Activated T-cell treated with anti-CD3 and anti-CD28 coated beads for 1 hour (primary cell): ENCODE results near the gene GMDS.

Source experiments
- DNase-seq: peaks from one replicate; pipeline ENCODE4 v3.0.0-alpha.2; 2020; ENCODE audit warnings: low read depth

The GMDS gene

DNA sequence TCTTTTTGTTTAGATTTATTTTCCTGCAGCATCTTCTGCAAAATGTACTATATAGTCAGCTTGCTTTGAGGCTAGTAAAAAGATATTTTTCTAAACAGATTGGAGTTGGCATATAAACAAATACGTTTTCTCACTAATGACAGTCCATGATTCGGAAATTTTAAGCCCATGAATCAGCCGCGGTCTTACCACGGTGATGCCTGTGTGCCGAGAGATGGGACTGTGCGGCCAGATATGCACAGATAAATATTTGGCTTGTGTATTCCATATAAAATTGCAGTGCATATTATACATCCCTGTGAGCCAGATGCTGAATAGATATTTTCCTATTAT is 632.5 kb downstream of the GMDS start:
- DNase-seq = no peak

DNA sequence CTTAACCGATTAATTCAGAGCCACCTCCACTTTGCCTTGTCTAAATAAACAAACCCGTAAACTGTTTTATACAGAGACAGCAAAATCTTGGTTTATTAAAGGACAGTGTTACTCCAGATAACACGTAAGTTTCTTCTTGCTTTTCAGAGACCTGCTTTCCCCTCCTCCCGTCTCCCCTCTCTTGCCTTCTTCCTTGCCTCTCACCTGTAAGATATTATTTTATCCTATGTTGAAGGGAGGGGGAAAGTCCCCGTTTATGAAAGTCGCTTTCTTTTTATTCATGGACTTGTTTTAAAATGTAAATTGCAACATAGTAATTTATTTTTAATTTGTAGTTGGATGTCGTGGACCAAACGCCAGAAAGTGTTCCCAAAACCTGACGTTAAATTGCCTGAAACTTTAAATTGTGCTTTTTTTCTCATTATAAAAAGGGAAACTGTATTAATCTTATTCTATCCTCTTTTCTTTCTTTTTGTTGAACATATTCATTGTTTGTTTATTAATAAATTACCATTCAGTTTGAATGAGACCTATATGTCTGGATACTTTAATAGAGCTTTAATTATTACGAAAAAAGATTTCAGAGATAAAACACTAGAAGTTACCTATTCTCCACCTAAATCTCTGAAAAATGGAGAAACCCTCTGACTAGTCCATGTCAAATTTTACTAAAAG is 633.0 kb downstream of the GMDS start:
- DNase-seq = no peak

GRCh38 chr6:1611572-1612298 is 633.7 kb downstream of the GMDS start:
- DNase-seq = no peak

DNA sequence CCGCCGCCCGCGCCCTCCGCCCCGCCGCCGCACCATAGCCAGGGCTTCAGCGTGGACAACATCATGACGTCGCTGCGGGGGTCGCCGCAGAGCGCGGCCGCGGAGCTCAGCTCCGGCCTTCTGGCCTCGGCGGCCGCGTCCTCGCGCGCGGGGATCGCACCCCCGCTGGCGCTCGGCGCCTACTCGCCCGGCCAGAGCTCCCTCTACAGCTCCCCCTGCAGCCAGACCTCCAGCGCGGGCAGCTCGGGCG is 634.2 kb downstream of the GMDS start:
- DNase-seq = no peak

DNA sequence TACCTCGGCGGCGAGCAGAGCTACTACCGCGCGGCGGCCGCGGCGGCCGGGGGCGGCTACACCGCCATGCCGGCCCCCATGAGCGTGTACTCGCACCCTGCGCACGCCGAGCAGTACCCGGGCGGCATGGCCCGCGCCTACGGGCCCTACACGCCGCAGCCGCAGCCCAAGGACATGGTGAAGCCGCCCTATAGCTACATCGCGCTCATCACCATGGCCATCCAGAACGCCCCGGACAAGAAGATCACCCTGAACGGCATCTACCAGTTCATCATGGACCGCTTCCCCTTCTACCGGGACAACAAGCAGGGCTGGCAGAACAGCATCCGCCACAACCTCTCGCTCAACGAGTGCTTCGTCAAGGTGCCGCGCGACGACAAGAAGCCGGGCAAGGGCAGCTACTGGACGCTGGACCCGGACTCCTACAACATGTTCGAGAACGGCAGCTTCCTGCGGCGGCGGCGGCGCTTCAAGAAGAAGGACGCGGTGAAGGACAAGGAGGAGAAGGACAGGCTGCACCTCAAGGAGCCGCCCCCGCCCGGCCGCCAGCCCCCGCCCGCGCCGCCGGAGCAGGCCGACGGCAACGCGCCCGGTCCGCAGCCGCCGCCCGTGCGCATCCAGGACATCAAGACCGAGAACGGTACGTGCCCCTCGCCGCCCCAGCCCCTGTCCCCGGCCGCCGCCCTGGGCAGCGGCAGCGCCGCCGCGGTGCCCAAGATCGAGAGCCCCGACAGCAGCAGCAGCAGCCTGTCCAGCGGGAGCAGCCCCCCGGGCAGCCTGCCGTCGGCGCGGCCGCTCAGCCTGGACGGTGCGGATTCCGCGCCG is 634.7 kb downstream of the GMDS start:
- no peak for DNase-seq

DNA sequence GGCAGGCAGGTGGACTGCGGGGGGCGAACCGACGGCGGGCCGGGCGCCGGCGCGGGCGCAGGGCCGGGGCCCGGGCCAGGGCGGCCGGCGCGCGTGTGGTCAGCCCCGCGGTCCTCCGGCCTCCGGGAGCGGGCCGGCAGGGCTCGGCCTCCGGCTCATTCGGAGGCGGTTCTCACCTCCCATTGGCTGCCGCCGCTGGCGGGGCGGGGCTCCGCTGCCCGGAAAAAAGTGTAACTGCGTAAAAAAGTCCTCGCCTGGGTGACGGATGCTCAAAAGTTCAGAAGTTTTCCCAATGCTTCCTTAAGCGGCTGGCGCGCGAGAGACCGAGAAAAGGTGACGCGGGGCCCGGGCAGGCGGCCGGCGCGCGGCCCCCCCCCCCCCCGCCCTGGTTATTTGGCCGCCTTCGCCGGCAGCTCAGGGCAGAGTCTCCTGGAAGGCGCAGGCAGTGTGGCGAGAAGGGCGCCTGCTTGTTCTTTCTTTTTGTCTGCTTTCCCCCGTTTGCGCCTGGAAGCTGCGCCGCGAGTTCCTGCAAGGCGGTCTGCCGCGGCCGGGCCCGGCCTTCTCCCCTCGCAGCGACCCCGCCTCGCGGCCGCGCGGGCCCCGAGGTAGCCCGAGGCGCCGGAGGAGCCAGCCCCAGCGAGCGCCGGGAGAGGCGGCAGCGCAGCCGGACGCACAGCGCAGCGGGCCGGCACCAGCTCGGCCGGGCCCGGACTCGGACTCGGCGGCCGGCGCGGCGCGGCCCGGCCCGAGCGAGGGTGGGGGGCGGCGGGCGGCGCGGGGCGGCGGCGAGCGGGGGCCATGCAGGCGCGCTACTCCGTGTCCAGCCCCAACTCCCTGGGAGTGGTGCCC is 635.5 kb downstream of the GMDS start, which contains the start of gene FOXC1:
TSS of gene FOXC1 (plus strand) at position 268 of the 849 bp plus-strand sequence. CDS start at position 799, 531 bp downstream.
- DNase-seq = no peak

GRCh38 chr6:1609041-1609647 is 636.3 kb downstream of the GMDS start:
- no peak for DNase-seq

GRCh38 chr6:1608222-1609040 is 637.0 kb downstream of the GMDS start:
- no peak for DNase-seq

- DNase-seq = no peak
Measured at GRCh38 chr6:1607516-1608221, 637.7 kb downstream of the GMDS start.

- DNase-seq = no peak
Measured at GRCh38 chr6:1606780-1607515, 638.5 kb downstream of the GMDS start.

DNA sequence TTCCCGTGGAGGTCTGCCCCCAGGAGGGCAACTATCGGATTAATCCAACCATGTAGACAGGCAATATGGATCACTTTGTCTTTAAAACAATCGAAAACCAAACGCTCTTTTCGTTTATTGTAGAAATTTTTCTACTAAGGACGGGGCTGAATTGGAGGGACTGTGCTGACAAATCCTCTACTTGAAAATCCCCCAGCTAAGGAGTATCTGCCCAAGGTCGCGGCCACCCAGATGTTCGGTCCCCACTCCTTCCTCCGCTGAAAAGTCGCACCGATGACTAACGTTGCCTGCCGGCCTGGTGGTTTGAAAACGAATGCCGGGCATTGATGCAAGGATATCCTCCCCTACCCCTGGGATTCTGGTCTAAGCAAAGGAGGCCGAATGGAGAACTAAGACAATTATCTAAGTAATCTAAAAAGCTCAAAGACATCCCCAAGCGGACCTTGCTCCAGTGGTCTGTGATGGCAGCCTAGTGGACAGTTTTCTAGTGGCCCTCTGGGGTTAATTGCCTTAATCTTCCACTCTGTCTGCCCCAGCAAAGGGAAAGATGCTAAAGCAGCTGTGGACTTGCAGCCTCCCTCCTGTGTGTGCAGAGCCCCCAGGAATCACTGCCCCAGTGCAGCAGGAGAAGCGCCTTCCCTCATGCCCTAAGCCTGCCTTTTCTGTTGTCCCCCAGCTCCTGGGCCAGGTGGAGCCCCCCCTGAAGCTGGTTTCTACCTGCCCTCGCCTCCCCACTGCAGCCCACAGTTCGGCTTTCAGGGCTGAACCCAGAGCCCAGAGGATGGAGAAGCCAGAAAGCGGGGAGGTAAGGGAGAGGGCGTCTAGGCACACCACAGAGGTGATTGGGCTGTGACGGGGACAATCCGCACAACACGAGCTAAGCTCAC is 639.3 kb downstream of the GMDS start:
- no peak for DNase-seq

GRCh38 chr6:1605004-1605892 is 640.2 kb downstream of the GMDS start:
- no peak for DNase-seq

DNA sequence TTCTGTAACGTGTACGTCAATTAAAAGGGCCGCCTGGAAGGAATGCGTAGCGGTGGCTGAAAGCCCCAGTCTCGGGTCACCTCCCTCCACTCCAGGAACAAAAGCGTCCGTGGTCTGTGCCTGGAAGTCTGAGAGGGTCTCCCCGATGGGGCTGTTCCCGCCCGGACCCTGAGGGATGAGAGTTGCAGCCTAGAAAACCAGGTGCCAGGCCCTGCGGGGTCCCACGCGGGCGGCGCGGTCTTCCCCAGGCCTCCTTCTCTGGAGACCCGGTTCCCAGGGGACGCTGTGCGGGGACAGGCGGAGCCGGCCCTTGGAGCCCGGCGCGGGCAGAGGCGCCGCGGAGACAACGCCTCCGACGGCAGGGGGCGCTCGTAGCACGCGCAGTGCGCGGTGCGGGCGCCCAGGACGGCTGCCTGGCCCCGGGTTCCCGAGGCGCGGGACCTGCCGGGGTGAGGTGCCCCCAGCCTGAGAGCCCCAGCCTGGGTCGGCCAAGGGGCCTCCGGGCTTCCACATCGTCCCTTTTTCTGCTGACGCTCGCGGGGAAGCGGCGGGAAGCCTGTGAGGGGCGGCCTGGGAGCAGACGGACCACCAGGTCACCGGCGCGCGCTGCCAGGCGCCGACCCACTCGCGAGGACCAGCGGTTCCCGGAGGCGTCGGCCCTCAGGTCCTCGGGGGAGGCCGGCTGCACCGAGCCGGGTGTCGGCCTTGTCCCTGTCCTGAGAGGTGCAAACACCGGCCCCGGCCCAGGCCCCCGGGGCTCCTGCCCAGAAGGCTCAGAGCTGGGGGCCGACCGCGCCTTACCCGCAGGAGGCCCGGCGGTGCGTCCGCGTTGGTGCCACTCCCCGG is 641.0 kb downstream of the GMDS start:
- DNase-seq = peak; percentile 66

DNA sequence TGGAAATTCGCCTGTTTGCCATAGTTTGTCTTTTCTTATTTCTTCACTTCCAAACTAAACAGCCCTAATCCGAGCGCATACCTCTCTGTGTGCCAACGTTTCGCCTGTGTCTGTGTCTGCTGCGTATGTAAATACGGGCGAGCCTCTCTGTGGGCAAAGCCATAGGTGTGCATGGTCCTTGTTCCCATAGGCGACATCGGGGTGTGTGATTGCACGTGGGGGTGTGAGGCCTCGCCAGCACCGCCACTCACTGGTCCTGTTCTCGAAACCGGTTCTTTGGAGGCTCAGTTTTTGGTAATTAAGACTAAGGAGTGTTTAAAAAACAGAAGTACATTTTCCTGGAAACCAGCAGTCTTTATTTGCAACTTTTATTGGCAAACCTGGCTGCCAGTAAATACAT is 641.7 kb downstream of the GMDS start:
- no peak for DNase-seq

GRCh38 chr6:1602049-1602713 is 643.2 kb downstream of the GMDS start:
- DNase-seq = no peak
